HG03565 (cell line): ENCODE data around the gene NCAM1.
"Not testable (repeated sequence)": the region's sequence is repeated elsewhere in the genome, so short reads cannot be mapped to it uniquely, and the experiment has no call there.

Experiments used
- ATAC-seq: cut with Tn5 transposase; IDR thresholded peaks from one replicate; pipeline ENCODE4 v1.9.1; 2021; ENCODE audit warnings: mild to moderate bottlenecking, moderate library complexity; ENCODE audit not compliant: unreplicated experiment

NCAM1 gene

DNA sequence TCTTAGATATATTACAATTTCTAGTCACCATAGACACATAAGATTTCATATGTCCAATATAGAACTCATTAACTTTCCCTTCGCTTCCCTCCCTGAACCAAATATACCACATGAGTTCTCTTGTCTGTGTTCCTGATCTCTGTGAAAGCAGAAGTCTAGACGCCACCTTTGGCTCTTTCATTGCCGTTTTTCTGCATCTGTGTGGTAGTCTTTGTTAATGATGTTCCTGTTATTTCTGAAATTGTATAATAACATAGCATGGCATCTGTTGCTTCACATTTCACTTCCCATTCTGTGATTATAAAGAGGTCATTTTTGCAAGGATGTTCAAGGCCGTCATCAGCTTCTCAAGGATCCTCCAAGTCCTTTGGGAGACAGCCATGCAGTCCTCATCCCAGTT is 58.5 kb downstream of the NCAM1 start:
- no peak for ATAC-seq

DNA sequence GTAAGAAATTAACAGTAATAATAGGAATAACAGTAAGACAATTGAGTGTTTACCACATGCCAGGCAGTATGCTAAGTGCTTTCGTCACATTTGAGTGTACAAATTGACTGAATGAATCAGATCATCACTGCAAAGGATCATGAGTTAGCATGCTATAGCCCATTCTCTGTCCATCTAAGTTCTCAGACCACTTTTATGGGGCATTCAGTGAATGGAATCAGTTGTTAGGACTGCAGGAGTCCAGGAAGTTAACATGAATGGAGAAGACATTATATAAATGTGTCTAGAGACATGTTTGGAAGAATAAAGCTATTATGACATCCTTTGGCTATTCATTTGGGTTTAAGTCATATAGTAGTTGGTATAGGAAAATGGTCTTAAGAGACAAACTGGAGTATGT is 59.9 kb downstream of the NCAM1 start:
- ATAC-seq = no peak

DNA sequence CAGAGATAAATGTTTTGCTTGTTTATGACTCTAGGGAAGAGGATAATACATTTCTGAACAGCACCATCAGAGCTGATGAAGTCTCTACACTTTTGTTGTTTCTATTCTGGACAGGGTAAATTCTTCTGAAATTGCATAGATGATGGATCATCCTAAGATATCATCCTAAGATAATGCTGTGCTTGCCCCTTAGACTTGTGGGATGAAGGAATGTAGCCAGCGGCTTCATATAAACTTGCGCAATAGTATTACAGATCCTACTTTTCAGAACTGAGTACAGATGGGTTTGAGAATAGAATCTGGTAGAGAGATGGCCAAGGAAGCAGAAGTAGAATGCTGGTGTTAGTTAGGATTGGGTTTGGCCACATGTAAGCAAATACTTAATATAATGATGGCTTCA is 61.0 kb downstream of the NCAM1 start:
- ATAC-seq = no peak

DNA sequence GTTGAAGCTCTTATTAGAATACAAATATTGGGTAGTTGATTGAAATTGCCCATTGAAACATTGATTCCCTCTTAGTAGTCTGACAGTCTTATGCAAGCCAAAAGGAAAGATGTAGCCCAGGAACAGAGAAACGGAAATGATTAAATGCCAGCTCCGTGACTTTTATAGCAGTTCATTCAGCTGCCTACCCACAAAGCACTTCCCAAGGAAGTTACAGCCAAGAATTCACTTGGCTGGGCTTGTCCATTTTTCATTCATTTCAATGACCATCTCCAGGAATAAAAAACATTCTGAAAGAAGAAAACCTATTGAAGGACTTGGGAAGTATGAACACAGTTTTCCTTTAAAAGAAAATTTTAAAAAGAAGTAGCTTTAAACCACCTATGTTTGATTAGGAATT is 62.0 kb downstream of the NCAM1 start:
- ATAC-seq = no peak

DNA sequence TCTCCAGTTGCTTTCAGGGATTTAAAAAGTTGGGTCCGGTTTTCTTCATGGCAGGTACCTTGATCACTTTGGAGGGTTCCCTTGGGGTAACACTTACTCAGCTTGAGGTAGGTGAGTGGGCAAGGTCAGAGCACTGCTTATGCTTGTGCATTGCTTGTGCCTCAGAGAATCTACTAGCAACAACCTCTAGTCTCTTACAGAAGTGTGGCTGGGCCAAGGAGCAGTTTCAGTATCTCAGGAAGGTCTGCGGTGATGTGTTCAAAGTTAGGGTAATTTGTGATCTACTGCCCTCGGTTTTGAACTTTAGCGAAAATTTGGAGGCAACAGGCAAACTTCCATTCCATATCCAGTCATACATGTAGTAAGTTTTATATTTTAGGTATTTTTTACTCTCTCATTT is 62.8 kb downstream of the NCAM1 start:
- ATAC-seq = no peak

DNA sequence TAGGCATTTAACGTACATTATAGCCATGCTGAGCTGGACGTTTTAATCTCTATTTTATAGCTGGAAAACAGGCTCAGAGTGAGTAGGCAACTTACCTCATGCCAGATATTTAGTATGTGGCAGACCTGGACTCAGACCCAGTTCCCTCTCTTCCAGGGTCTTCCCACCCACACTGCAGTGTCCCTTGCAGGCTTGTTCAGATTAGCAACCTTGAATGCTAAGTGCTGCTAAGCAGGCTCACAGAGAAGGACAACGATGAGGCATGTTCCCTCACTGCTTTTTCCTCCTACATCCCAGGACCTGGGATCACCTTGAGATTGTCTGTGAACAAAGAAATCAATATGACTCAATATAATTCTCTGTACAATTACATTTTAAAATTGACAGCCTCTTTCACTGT is 65.6 kb downstream of the NCAM1 start:
- ATAC-seq = no peak

DNA sequence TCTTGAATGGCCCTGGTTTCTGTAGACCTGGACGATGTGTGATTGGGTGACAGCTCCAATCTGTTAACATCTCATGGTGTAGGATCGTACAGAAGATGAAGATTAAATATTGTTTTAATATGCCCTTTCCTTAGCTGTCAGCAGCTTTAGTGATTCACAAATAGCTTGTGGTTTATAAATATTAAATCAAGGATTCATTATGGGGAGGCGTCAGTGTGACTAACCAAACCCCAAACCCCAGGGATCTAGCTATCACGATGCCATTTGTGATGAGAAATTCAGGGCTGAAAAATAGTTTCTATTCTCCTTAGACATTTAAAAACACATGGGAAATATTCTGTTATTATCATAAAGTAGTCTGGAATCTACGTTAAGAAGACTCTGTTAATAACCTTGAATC is 73.4 kb downstream of the NCAM1 start:
- no peak for ATAC-seq

DNA sequence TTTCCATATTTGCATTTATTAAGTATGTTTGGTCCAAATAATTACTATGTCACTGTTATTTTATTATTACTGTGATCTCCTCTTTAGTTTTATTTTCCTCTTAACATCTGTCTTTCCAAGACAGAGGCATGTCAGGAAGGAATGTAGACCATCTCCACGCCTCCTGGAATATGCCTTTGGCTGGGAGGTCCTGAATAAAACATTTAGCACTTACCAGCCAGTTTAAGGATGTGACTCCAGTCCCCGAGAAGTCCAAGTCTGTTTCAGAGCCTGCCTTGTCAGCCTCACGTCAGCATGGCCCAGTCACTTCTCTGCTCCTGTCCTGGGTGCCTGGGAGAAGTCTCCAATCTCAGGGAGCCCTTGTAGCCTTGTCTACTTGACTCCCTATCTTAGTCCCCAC is 74.5 kb downstream of the NCAM1 start:
- ATAC-seq = no peak

DNA sequence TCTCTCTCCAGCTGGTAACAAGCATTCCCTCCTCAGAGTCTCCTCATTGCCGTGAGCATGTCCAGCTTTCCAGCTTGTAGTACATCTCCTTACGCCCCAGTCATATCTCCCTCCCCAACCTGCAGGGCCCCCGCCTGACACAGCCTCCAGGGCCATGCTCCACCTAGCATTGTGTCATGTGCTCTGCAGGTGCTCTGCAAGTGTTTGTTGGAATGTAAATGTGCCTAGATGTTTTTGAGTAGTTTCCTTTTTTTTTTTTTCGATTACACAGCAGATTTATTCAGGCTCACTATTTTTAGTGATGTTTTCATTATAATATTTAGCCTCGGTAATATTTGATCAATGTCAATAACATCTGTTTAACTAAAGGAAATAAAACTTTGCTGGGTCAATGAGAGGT is 82.5 kb downstream of the NCAM1 start:
- ATAC-seq = no peak

DNA sequence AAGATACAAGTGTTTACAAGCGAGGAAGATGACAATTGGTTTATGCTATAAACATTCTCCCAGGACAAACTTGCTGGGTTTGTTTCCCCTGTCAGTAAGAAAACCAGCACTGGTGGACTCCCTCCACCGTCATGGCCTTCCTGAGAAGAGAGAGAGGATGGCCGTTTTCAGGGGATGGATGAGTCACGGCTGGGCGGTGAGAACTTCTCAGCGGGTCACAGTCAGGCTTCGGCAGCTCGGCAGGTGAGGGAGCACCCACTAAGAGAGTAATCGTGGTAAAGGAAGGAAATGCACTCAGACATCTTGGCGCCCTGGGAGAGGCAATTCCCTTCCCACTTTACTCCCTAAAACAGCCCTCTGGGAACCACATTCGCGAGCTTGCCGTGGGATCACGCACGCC is 83.9 kb downstream of the NCAM1 start:
- ATAC-seq = no peak

DNA sequence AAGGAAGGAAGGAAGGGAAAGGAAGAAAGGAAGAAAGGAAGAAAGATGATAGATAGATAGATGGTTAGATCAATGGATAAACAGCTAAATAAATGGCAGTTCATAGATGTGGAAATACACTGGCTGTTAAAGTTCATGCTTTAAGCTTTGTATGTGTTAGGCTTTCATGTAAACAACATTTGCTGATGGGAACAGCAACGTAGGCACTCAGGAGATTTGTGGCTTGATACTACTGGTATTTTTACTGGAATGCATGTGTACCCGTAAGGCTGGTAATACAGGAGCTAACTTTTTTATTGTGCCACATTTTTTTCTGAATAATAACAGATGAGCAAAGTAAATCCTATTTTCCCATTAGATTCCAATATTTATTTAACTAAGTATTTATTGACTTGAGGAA is 85.6 kb downstream of the NCAM1 start:
- ATAC-seq = no peak

DNA sequence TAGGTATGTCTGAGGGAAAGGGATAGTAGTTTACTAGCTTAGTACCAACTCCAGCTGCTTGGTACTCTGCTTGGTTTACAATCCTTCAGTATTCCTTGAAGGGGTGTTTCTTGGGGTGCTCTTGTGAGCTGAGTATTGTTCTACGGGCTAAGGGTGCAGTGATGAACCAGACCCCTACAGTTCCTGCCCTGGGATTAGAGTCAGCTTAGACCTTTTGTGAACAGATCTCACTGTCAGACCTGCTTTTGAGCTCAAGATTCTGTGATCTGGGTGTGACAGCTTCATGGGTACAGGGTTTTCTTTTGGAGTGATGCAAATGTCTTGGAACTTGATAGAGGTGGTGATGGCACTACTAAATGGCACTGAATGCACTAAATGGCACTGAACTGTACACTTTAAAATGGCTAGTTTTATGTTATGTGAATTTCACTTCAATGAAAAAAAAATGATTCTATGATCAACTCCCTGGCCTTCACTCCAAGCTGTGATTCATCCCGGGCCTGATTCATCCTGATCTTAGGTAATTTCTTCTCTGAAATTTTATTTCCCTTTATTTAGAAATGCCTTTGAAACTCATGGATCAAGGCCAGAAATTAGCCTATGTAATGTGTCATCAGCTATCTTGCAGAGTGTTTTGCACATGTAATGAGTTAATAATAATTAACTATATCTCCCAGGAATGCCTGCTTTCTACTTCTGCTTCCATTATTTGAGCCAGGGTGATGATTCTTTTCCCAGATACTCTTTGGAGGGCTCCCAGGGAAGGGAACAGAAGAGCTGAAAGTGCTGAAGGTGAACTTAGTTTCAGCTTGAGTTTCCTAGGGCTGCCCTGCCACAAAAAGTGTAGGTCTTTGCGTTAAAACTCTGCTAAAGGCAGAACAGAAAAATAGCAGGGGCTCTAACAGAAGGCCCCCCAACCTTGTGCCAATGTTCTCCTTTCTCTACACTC is 87.9 kb downstream of the NCAM1 start:
- no peak for ATAC-seq

DNA sequence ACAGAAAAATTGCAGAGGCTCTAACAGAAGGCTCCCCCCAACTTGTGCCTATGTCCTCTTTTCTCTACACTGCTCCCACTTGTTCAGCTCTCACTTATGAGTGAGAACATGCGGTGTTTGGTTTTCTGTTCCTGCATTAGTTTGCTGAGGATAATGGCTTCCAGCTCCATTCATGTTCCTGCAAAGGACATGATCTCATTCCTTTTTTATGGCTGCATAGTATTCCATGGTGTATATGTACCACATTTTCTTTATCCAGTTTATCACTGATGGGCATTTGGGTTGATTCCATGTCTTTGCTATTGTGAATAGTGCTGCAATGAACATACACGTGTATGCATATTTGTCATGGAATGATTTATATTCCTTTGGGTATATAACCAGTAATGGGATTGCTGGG is 91.8 kb downstream of the NCAM1 start:
- not testable (repeated sequence) for ATAC-seq

DNA sequence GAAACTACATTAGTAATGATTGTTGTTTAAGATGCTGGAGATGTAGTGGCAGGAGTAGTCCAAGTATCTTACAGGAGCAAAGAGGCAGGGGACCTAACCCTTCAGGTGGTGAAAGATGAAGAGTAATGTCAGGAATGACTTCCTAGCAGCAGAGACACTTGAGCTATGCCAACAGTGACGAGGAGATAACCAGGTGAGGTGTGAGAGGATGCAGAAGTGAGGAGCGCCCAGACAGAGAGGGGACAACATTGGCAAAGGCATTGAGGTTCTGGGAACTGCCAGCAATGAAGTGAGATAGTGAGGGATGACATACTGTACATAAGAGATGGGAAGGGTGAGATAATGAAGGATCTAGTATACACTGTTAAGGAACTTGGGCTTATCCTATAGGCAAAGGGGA is 95.8 kb downstream of the NCAM1 start:
- ATAC-seq = no peak

DNA sequence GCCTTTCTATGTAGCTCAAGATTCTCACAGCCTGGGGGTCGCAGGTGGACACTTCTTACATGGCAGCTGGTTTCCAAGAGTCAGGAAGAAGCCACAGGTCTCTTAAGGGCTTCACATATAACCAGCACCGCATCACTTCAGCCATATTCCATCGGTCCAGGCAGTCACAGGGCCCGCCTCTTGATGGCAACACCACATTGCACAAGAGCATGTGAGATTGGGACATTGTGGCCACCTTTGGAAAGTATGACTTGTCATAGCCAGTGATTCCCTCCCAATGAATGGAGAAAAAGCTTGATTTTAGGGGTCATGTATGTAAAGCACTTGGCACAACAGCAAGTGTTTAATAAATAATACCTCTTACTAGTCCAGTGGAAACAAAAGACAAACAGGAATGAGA is 98.3 kb downstream of the NCAM1 start:
- ATAC-seq = no peak

DNA sequence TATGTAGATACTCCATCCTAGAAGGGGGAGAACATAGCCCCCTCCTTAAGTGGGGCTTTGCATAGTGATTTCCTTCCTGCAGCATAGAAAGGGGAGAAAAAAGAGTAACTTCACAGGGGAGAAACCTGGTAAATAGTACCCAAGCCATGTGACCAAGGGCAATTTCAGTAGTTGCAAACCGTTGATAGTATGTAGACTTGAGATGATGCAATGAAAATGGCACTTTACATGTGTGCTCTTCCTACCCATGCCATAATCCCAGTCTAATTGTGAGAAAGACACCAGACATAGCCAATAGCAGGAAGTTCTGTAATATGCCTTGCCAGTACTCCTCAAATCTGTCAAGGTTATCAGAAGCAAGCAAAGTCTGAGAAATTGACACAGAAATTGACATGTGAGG is 104.1 kb downstream of the NCAM1 start:
- no peak for ATAC-seq

DNA sequence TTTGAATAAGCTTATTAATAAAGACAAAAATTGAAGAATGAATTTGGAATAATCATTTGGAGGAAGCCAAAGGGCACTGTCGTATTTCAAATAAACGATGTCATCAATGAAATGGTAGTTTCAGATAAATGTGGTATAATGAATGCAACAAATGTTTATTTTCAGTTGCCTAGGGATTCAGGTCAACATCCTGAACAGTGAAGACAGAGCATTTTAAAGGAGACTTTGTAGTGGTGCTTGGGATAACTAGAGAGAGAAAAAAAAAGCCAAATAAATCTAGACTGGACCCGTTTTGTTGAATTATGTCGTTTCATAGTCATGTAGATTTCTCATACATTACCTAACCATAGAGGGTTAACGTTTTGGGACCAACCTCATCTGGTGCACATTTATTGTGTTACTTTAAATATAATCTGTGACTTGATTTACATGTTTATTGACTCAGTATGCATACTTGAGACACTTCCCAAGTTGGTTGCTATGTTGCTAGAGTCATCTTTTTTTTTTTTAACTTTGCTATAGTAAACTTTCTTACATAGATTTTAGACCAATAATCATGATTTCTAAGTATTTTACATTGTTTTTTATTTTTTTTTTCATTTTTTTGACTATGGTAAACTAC is 111.1 kb downstream of the NCAM1 start:
- ATAC-seq = no peak

DNA sequence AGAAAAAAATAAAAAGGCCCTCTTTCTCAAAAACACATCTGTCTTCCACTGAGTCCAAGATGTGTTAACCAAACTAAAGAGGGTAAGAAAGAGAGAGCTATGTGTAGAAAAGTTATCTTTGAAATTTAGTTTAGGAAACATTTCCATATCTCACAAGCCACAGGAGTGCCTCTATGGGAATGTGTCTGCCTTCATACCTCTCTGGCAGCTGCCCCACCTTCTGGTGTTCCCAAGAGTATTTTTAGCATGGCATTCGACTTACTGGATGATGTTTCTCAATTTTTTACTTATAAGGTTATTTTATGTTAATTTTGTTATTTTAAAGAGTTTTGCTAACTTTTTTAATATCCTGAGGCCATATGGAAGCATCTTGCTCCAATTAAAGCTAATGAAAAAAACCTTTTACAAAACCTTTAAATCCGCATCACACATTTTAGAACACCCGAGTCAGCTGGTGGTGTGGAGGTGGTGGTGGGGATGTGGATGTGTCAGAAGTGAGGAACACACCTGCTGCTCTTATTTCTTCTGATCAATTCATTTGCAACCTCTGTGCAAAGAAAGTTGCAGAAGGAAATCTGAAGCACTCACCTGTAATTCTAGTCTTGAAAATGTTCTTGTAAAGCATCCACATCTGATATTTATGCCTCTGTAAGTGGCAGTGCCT is 112.2 kb downstream of the NCAM1 start:
- ATAC-seq = no peak

DNA sequence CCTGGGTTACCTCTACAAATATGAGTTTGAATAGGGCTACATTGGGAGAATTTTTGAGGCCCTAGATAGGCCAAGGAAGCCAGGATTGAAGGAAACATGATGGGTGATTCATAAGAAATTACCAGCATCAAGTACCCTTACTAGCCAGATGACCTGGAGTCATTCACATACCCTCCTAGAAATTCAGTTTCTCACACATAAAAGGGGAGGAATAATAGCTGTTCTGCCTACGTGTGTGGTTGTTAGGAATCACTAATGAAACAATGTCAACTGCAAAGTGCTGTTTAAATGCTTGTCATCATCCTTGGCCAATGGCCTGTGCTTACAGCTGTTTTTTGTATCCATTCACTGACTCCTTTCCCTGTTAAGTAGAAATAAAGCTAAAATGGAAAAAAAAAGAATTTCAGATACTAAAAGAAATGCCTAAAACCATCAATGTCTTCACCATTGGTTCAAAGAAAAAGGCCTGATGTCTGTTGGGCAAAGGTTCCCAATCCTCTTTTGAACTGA is 114.4 kb downstream of the NCAM1 start:
- ATAC-seq = no peak

DNA sequence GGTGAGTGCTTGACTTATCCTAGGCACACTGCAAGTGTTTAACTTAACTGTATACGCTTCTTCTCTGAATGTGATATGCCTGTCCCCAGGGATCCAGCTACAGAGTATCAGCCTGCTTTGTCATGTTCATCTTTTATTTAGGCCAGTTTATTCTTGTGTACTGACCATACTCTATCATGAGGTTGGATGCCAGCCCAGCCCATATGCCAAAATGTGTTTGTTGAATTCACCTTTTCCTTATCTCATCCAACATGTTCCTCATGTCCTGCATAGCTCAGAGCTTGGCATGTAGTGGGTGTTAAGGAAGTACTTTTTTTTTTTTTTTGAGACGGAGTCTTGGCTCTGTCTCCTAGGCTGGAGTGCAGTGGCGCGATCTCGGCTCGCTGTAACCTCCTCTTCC is 116.2 kb downstream of the NCAM1 start:
- no peak for ATAC-seq

DNA sequence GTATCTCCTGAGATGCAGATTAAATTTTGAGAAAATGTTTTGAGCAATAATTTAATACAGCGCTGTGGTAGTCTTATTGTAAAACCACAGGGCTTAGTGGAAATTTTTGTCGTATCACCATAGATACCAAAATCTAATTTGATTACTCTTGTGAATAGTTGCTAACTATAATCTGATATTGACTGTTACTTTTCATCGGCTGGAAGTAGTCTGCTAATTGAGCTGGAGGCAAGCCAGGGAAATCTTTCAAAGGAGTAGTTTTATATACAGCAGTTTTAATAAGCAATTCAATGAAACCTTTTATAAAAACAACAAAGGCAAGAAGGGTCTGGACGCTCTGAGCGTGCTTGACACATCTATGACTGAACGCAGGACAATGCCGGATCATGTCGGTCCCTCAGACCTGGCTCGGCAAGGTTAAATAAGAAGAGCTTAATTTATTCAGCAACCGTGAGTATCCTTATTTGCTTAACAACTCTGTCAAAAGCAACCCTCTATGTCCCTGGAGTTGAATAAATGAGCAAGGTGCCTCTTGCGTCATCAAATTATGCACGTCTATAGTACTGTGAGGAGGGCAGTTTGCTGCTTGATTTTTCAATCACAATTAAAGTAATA is 121.2 kb downstream of the NCAM1 start:
- no peak for ATAC-seq
